ENCODE results near the gene HSPB6. TPM values are rescaled to one million over a fixed set of nuclear protein-coding genes. Genes with fewer than 3 reads are reported as not detected.

HSPB6 gene
- total RNA-seq, 1 experiment from 2014 or later: 0.93 TPM

- H3K4me3 ChIP-seq (replicated peaks in 1 of 2; ENCODE audit: low read depth in 1 of 2, low read length in 2 of 2): no peak overlapping the region
- peaks cover 5% of the 10 kb centered on the region; the same call in 1 of the 2 replicates for H3K79me2 ChIP-seq (ENCODE audit: insufficient read depth, low read length)
- H3K4me2 ChIP-seq (ENCODE audit: low read length): no peak overlapping the region
- no peaks in the 10 kb centered on the region for H3K36me3 ChIP-seq (ENCODE audit: control insufficient read depth in 1 of 2, insufficient read depth in 2 of 2, low read length in 2 of 2)
- DNase-seq (ENCODE audit: low read depth, low spot score) (no peak), ATAC-seq (no peak)
- peaks cover 9 to 33% of the 10 kb centered on the region in 2 experiments; a peak in 3 of 4 replicates for H3K4me1 ChIP-seq (ENCODE audit: control insufficient read depth in 1 of 2, insufficient read depth in 2 of 2, low read length in 2 of 2)
- H2AFZ ChIP-seq (ENCODE audit: low read depth, low read length, poor library complexity, severe bottlenecking): no peak overlapping the region
- TF ChIP-seq EZH2phosphoT487 (IDR thresholded peaks at IDR 0.05; ENCODE audit: borderline replicate concordance) (no peak), TCF7L2 (IDR thresholded peaks at IDR 0.05; ENCODE audit: borderline replicate concordance, extremely low read depth, insufficient read depth, insufficient read length) (no peak), EZH2 (IDR thresholded peaks at IDR 0.05) (no peak), FOSL1 (IDR thresholded peaks at IDR 0.05; ENCODE audit: low read depth) (no peak)
- no peaks in the 10 kb centered on the region for H3K9me2 ChIP-seq (ENCODE audit: insufficient read depth)
- ChIA-PET CTCF (interaction anchor here (0.9 kb wide), 1 partner anchor 157 kb away, joined by 3 read pairs; no protein-coding TSS in a partner anchor), RAD21 (ENCODE audit: low non-redundant PET in 1 of 2, low total read pairs in 2 of 2, uncharacterized antibody in 2 of 2, unreplicated experiment in 2 of 2) (no interaction called here), POLR2A (interaction anchor here (1.2 kb wide), 1 partner anchor 35 kb away, joined by 3 read pairs; the partner anchor contains the start of gene LIN37)
- intact Hi-C loops (cut with micrococcal nuclease): loop anchor here (10.0 kb wide), 1 partner anchor 358 kb away; the partner anchor contains the start of gene FFAR3
- no peaks in the 10 kb centered on the region for H3K9me3 ChIP-seq (ENCODE audit: control insufficient read depth in 1 of 2, insufficient read depth in 1 of 2, low read depth in 1 of 2, low read length in 2 of 2)
- no peaks in the 10 kb centered on the region for H4K20me1 ChIP-seq (ENCODE audit: insufficient read depth)
- no TSS peak for BruUV-seq (replicated peaks)
- H3K9ac ChIP-seq (ENCODE audit: low read length): no peak overlapping the region
- no peak overlapping the region for H3K27ac ChIP-seq (ENCODE audit: low read depth, low read length)
- H3K27me3 ChIP-seq (ENCODE audit: insufficient read depth, low read length): no peaks in the 10 kb centered on the region
Measured at GRCh38 chr19:35712567-35713505, 44.0 kb downstream of the HSPB6 start.
